HG03095 (cell line): ENCODE data around the gene PATJ.

Source experiments
- ATAC-seq: cut with Tn5 transposase; IDR thresholded peaks from one replicate; pipeline ENCODE4 v1.9.1; 2021; ENCODE audit warnings: moderate library complexity; ENCODE audit not compliant: unreplicated experiment

Gene PATJ

DNA sequence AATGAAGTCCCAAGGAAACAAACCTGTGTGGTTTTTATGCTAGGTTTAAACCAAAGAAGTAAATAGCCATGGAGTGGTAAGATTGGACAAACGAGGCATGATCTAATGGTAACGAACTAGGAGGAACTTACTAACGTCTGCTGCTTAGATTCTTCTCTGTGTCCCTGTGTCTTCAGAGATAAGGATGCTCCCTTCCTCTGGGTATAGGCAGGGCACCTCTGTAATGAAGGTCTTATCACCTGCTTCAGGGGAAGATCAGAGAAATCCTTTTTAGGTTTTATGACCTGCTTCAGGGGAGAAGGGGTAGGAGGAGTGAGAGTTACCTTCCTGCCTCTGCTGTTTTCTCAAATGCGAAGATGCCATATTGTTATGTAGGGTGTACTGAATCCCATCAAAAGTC lies 237.4 kb downstream of the PATJ start:
- no peak for ATAC-seq

DNA sequence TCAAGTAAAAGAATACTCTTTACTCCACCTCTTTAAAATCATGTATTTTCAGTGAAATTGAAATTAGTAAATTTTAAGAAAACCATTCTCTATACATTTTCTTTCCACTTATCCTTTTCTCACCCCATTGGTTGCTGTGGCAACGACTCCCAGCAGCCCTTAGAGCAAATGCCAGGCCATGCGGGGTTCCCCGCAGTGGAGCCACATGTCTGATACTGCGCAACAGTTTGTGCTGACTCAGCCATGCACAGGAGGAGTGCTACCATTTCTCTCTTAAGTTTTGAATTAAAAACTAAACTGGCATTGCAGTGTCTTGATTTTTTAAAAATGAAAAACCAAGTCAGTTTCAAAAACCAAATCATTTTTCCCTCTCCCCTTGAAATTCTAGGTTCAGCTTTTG lies 238.3 kb downstream of the PATJ start:
- ATAC-seq, result no peak

DNA sequence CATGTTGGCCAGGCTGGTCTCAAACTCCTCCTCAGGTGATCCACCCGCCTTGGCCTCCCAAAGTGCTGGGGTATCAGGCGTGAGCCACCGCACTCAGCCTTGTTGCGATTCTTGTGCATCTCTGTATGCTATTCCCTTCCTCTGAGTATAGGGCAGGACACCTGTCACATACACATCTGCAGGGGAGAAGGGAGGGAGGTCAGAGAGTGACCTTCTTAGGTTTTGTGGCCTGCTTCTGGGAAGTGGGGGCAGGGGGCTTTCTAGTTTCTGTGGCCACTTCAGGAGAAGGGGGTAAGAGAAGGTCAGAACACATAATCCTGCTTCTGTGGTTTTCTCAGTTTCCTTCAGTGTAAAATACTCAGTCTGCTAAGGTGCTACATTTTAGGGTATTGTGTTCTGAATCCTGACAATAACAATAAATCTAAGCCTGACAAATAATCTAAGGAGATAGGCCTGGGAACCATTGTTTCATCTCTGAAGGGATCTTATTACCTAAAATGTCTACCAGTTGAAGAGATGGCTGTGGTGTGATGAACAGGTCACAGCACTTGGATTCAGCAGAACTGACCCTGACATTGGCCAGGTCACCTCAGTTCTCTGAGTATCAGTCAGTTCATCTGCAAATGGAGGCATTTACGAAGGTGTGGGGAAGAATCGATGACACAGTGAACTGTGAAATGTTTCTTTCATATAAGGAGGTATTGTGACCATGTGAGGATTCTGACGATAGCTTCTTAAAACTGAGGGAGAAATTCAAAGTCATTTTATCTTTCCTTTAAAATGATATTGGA lies 239.8 kb downstream of the PATJ start:
- no peak for ATAC-seq

DNA sequence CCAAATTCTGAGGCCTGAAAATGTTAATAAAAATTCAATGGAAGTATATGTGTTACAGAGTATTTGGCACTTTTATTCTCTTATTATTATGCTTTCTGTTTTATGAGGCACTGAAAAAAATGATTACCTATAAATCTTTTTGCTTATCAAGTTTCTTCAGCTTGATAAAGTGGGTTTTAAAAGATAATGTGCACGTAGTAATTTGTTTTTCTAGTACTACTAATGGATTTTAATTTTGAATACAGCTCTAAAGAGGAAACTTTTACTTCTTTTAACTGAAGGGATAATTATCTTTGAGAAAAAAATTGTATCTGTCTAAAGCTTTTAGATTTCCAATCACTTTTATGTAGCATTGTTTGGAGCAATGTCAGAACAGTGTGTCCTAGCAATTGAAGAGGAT lies 241.0 kb downstream of the PATJ start:
- ATAC-seq, result no peak

DNA sequence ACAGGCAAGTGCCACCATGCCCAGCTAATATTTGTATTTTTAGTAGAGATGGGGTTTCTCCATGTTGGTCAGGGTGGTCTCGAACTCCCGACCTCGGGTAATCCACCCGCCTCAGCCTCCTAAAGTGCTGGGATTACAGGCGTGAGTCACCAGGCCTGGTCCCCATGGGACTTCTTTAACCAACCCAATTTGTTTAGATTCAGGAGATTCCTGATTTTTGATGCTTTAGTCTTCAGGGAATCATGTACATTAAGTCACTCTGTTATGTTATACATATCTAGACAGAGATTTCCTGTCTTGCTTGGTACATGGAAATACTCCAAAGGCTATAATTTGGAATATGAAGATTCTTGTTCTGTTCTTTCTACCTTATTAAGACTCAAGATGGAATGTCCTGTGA lies 250.0 kb downstream of the PATJ start:
- ATAC-seq, result no peak

DNA sequence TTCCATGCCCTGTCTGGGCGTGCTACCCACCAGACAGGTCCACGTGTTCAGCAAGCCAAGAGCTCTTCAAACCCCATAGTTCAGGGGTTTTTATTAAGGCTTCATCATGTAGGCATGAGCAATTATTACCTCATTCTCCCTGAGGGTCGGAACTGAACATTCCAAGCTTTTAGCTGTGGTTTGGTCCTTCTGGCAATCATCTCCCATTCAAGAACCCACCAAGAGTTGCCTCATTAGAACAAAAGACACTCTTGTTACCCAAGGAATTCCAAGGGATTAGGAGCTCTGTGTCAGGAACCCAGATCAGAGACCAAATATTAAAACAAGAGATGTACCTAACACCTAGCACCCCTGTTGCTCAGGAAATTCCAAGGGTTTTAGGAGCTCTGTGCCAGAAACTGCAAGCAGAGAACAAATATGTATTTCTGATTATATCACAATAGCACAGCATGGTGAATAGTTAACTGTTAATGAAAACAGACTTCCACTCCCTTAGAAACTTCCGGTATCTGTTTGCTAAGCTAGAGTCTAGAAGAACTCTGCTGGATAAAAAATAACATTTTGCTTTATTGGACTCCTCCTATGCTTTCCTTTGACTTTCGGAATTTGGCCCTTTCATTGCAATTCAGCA lies 251.2 kb downstream of the PATJ start:
- ATAC-seq, result no peak

DNA sequence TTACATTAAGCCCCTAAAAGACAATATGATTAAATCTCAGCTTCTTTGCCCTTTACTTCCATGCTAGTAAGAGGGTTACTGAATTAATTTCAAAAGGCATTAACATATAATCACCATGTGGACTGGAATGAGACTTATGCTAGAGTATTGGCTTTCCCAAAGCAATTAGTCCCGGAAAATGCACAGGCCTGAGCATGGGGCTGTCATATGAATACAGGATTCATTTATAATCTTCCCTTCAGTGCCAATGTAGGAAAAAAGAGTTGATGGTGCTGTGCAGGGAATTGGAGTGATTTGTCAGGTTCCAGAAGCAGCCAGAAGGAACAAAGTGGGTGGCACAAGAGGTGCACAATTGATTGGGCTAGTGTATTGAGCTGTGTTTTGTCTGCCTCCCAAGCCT lies 253.4 kb downstream of the PATJ start:
- ATAC-seq, result no peak

DNA sequence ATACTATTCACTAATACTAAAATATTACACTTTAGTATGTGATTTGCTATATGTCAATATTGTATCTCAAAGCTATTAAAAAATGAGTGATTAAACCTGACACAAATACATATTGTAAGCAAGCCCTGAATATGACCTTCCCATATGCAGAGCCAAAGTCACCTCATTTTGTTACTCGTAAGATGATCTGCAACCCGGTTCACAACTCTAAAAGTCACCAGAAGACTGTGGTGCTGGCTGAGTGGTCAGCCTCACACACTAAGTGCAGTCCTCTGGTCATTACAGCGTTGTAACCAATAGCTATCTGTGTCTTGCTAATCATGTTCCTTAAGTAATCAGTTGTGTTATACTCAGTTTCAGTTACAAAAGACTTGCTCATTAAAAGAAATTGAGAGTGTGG lies 254.8 kb downstream of the PATJ start:
- ATAC-seq, result no peak

DNA sequence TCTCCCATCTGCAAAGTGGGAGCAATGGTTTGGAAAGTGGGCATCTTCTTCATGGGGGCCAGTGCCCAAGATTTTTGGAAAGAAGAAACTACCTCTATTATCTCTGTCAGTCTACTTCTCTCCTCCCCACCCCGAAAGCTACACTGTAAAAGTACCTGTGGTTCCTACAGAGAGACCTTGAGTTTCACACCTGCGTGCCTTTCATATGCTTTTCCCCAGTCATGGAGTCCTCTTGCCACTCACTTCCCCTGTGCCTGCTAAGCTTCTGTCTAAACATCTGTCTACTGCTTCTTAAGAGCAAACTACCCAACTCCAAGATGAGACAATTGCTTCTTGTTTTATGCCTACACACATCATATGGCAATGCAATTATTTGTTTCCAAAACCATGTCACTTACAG lies 261.5 kb downstream of the PATJ start:
- no peak for ATAC-seq

DNA sequence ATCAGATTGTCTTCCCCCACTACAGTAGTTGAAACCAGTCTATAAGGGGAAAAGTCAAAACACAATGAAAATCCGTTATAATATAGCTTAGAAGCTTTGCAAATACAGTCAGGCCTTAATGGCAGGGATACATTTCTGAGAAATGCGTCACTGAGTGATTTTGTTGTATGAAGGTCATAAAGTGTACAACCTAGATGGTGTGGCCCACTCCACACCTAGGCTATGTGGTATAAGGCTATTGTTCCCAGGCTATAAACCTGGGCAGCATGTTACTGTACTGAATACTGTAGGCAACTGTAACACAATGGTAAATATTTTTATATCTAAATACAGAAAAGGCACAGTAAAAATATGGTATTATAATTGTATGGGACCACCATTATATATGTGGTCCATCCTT lies 264.4 kb downstream of the PATJ start:
- ATAC-seq, result no peak

DNA sequence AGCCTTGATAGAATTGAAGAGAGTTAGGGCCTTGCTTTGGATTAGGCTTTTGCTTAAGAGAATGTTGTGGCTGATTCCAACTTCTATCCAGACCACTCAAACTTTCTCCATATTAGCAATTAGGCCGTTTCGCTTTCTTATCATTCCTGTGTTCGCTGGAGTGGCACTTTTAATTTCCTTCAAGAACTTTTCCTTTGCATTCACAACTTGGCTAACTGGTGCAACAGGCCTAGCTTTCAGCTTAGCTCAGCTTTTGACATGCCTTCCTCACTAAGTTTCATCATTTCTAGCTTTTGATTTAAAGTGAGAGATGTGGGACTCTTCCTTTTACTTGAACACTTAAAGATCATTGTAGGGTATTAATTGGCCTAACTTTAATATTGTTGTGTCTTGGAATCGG lies 268.7 kb downstream of the PATJ start:
- no peak for ATAC-seq

DNA sequence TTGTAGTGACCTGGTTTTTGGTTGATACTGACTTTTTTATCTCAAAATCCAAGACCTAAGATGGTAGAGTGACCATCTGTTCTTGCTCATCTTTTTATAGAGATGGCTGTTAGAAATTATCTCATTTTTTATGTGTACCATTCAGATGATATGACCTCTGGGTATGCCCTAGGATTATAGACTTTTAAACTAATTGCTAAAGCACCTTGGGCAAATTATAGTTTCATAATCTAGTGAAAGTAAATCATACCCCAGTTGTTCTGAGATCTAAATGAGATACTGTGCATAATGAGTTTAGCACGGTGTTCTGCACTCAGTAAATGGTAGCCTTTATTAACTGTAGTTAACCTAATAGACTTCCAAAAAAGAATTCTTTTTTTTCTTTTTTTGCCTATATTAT lies 269.8 kb downstream of the PATJ start:
- no peak for ATAC-seq

DNA sequence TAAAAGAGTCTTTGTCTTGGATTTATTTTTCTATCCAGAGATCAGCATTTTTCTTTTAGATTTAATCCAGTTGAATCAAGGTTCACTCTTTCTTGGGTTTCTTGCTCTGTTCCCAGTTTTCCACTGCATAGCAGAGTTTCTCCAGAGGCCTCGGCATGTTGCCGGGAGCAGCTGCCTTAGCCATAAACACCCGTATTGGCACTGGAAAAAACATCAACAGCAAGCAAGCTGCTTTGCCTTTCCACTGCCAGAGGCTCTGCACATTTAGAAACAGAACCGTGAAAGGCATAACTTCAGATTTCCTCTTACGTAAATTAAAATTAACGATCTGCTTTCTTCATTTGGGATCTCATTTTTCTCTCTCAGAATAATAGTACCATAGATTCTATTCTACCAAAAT lies 270.6 kb downstream of the PATJ start:
- ATAC-seq, result no peak

DNA sequence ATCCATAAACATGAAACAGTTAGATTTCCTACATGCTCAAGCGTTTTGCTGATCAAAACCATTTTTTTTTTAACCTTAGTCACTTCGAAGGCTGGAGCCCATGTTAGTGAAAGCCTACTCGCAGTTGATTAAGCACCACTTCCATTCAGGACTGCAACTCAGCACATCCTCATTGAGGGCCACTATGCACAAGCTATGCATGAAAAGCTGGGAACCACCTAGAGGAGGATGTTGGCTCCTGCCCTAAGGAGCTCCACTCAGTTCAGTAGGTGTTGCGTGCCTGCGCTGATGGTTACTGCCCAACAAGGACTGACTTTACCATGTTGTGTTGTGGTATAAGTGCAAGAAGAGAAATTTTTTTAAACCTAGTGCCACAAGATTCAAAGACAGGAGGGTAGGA lies 271.0 kb downstream of the PATJ start:
- no peak for ATAC-seq

DNA sequence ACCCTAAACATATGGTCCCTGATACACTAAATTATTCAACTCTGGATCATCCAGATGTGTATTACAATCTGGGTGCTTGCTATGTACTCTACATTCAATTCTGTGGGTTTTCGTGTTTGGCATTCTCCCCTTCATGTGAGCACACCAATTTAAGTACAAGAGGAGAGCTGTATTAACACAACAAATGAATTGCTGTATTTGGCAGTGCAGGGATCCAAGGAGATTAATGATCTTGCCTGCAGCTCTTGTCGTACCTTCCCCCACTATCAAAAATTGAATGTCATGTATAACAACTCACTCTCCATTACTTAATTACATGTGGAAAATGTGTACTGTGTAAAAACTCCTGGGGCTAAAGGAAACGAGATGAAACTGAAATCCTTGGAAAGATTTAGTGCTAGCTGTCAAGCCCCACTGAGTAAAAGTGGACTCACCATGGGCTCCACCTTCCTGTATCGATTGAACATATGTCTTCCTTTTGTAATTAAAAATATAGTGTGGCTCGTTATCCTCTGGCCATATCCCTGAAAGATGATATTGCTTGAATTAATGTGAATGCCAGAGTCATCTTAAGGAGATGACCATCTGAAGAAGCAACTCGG lies 280.2 kb downstream of the PATJ start:
- ATAC-seq, result no peak

DNA sequence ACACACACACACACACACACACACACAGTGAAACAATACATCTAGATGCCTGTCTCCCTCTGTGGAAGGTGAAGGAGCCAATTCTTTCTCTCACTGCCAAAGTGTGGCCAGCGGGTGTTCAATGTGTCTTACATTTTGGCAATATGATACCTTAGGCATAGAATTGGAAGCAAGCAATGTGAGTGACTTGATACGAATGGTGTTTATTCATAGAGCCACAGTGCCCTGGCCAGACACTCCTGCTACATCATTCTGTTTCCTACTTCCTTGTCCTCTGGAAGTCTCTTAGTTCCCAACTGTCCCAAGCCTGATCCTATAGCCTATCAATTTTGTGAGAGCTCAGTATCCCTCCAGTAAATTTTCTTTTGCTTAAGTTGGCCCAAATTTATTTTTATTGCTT lies 282.4 kb downstream of the PATJ start:
- no peak for ATAC-seq

DNA sequence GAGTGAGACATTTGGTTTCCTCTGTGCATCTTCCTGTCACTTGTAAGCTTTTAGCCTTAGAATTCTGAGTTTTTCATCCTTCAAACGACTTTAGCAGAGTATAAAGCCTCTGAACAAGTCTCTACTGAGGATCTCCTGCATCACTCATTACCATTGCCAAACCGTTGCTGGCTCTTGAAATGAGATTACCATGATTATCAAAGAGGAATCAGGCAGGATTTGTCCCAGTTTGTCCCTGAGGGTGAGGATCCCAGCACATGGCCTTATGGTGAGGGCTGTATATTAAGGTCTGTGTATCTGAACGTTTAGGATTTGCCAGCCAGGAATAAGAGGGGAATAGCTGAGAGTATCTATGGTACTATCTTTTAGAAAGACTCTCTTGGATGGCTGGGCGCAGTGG lies 282.9 kb downstream of the PATJ start:
- ATAC-seq, result no peak

DNA sequence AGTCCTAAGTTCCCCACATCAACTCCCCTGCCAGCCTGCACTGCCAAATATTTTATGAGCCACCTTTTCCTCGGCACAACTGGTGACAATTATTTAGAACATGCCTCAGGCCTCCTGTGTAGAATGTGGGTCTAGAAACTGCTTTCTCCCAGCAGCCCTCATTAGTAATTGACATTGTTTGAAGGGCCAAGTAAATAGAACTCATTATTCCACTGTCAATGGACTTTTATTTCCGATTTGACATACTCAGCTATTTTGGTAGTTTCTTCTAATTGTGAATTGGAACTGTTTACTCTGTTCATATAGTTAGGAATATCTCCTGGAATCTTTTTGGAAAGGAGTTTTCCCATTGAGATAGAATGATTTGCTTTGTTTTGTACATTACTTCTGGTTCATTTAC lies 283.6 kb downstream of the PATJ start:
- ATAC-seq, result no peak

DNA sequence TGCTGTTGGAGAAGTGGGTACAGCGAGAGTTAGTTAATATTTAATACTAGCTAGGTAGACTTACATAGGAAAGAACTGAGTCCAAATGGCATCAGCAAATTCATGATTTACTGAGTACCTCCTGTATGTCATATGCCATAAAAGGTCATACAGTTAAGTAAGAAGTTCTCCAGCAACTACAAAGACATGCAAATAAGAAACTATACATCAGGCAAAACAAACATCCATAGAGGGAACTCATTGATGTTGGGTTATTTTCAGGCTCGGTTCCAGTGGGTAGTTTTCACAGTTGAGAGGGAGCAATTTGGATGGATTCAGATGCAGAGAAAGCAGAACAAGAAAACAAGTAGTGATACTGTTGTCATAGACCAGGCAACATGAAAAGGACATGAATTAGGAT lies 287.4 kb downstream of the PATJ start:
- ATAC-seq, result no peak

DNA sequence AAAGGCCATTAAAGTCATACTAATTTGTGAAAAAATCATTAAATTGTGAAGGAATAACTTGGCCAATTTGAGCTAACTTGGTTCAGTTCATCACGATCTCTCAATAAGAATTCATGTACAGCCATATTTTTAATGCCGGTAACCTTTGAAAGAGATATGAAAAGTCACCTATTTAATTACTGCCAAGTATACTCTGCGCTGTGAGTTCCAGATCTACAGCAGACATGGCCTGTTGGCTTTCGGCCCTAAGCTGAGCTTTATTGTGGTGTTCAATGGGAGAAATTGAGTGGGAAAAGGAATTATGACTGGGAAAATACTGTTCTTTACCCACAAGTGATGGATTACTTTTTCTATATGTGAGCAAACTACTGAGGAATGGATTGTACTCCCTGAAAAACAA lies 292.5 kb downstream of the PATJ start:
- ATAC-seq, result no peak

DNA sequence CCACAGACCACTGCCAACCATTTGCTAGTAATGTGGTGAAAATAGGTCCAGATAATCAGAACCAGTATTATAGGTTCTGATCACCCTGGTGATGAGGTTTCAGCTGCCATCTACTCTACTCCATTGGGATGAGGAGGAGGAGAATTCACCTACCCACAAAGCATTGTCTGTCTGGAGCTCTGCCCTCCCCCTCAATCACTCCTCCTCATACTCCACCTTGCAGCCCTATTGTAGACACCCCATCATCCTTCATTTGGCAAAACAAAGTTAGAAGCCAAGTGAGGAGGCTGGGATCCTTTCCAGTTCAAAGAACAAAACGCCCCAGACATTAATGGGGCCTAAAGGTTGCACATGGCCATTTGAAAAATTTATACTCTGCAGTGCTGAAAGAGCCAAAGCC lies 295.0 kb downstream of the PATJ start:
- ATAC-seq, result no peak

DNA sequence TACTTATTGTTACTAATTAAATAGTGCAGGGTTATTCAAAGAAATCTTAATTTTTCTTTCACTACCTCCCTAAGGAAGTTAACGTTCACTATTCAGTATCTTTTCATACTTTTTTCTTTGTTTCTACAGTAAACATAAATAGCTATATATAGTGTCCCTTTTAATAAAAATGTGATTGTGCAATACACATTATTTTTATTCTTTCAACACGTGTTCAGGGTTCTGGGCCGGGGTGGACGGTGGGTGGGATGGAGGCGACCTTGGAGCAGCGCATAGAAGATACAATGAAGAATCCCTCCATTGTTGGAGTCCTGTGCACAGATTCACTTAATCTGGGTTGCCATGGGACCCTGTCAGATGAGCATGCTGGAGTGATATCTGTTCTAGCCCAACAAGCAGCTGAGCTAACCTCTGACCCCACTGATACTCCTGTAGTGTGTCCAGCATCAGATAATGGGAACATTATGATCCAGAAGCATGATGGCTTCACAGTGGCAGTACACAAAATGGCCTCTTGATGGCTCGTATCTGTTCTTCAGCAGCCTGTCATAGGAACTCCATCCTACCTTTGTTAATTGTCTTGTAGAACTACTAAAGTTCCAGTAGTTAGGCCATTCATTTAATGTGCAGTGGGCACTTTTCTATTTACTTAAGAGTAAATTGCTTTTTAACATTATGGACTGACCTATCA lies 296.5 kb downstream of the PATJ start:
- ATAC-seq, result no peak
